Posterior vena cava (tissue), 2 donors: ENCODE data around the gene SENP8. TPM values are rescaled to one million over a fixed set of nuclear protein-coding genes. Genes with fewer than 3 reads are reported as not detected.
"Not testable (repeated sequence)": the region's sequence is repeated elsewhere in the genome, so short reads cannot be mapped to it uniquely, and the experiment has no call there.

Experiments used
- DNase-seq: peaks from one replicate; pipeline ENCODE4 v3.0.0-alpha.2; 2020; ENCODE audit warnings: low spot score
- intact Hi-C, 2 donors: fragments of 100-400 bp; cut with DNase I; formaldehyde crosslinking; loops; one replicate each; pipeline versions ENCODE4 v1.14.1 to v1.14.2; 2022 to 2023
- total RNA-seq, 2 donors: library from RNA; stranded (reverse); fragmentation: NEBNext Ultra II Directional; extraction: Animal tissue kit (Norgen Biotek cat#: 25700); gene quantifications; one replicate each; pipeline ENCODE4 v1.2.1, GENCODE V29; 2021
- donor health status: DM: yes; HTN: yes; CAD: no.
- donor health status: DM: yes; HTN: yes; CAD: no.

SENP8 gene
- total RNA-seq, 2 donors from 2014 or later, result 1.9 to 2.3 TPM

- intact Hi-C loops, result no loop called here
- no peak for DNase-seq
Observed at GRCh38 chr15:72169921-72170611, 51.9 kb downstream of the SENP8 start.

- intact Hi-C loops, result no loop called here
- DNase-seq, result no peak
Observed at GRCh38 chr15:72170691-72171090, 52.5 kb downstream of the SENP8 start.

GRCh38 chr15:72171978-72172377 lies 53.8 kb downstream of the SENP8 start:
- peak; percentile 12 for DNase-seq

GRCh38 chr15:72172796-72173195 lies 54.6 kb downstream of the SENP8 start:
- intact Hi-C loops, result no loop called here
- peak; percentile 54 for DNase-seq

More at GRCh38 chr15:72171978-72172377, 53.8 kb downstream of the SENP8 start:
- intact Hi-C loops, result not testable (repeated sequence)

GRCh38 chr15:72173401-72173800 lies 55.2 kb downstream of the SENP8 start:
- intact Hi-C loops, result no loop called here
- peak; percentile 73 for DNase-seq

GRCh38 chr15:72173864-72174550 lies 55.8 kb downstream of the SENP8 start:
- intact Hi-C loops, result no loop called here
- peak; percentile 67 for DNase-seq

GRCh38 chr15:72174551-72175165 lies 56.5 kb downstream of the SENP8 start:
- intact Hi-C loops, result no loop called here
- DNase-seq, result peak; percentile 38

GRCh38 chr15:72175186-72176044 lies 57.2 kb downstream of the SENP8 start:
- intact Hi-C loops, result no loop called here
- peak; percentile 29 for DNase-seq

- intact Hi-C loops, result no loop called here
- peak; percentile 87 for DNase-seq
Observed at GRCh38 chr15:72176159-72176558, 58.0 kb downstream of the SENP8 start.

- intact Hi-C loops, result no loop called here
- peak; percentile 1 for DNase-seq
Observed at GRCh38 chr15:72176743-72177142, 58.5 kb downstream of the SENP8 start.

- intact Hi-C loops, result no loop called here
- DNase-seq, result peak; percentile 67
Observed at GRCh38 chr15:72178976-72179585, 60.9 kb downstream of the SENP8 start.

- DNase-seq, result peak; percentile 81
- intact Hi-C loops, result no loop called here
Observed at GRCh38 chr15:72179950-72180581, 61.9 kb downstream of the SENP8 start.

GRCh38 chr15:72180761-72181324 lies 62.6 kb downstream of the SENP8 start:
- DNase-seq, result peak; percentile 24

GRCh38 chr15:72182244-72182643 lies 64.0 kb downstream of the SENP8 start:
- intact Hi-C loops, result no loop called here
- no peak for DNase-seq

More at GRCh38 chr15:72180761-72181324, 62.6 kb downstream of the SENP8 start:
- intact Hi-C loops, result no loop called here

- DNase-seq, result peak; percentile 9
- intact Hi-C loops, result no loop called here
Observed at GRCh38 chr15:72182673-72183072, 64.5 kb downstream of the SENP8 start.

- intact Hi-C loops, result no loop called here
- peak; percentile 70 for DNase-seq
Observed at GRCh38 chr15:72183781-72184164, 65.6 kb downstream of the SENP8 start.

GRCh38 chr15:72184165-72184811 lies 66.1 kb downstream of the SENP8 start:
- intact Hi-C loops, result no loop called here
- DNase-seq, result peak; percentile 74
